ENCODE measurements around the gene DLD. TPM values are rescaled to one million over a fixed set of nuclear protein-coding genes. Genes with fewer than 3 reads are reported as not detected.

The DLD gene
- total RNA-seq, 1 donor from 2014 or later = 186 TPM

- TF ChIP-seq CTCF (IDR thresholded peaks at IDR 0.05) (no peak), EZH2phosphoT487 (IDR thresholded peaks at IDR 0.05) (no peak), EZH2 (IDR thresholded peaks at IDR 0.05) (no peak)
Observed at GRCh38 chr7:107860279-107860961, 30.6 kb upstream of the DLD start.

GRCh38 chr7:107860981-107861652 is 29.9 kb upstream of the DLD start:
- Mint-ChIP-seq H3K27ac (no peak overlapping the region), H3K9me3 (no peaks in the 10 kb centered on the region), H3K4me1 (peaks cover 5% of the 10 kb centered on the region), H3K4me3 (no peak overlapping the region), H3K27me3 (ENCODE audit: insufficient read depth, low read depth) (peaks cover 8% of the 10 kb centered on the region), H3K36me3 (no peaks in the 10 kb centered on the region)
- Histone ChIP-seq H3K27ac (no peak overlapping the region), H3K4me2 (no peak overlapping the region), H2AFZ (replicated peaks) (no peak overlapping the region), H3K36me3 (no peaks in the 10 kb centered on the region), H3K27me3 (no peaks in the 10 kb centered on the region), H3K9ac (no peak overlapping the region), H3K4me1 (no peaks in the 10 kb centered on the region), H3K9me3 (ENCODE audit: low read depth) (no peaks in the 10 kb centered on the region), H3F3A (ENCODE audit: low read depth) (no peaks in the 10 kb centered on the region), H3K4me3 (no peak overlapping the region), H4K20me1 (ENCODE audit: low read depth) (no peaks in the 10 kb centered on the region), H3K79me2 (ENCODE audit: low read depth) (no peaks in the 10 kb centered on the region)
- peak; percentile 6 for DNase-seq (ENCODE audit: low spot score)
- no peak for TF ChIP-seq EZH2phosphoT487 (IDR thresholded peaks at IDR 0.05)
- no peak for TF ChIP-seq EZH2 (IDR thresholded peaks at IDR 0.05)
- TF ChIP-seq CTCF (IDR thresholded peaks at IDR 0.05) = no peak

More at GRCh38 chr7:107860279-107860961, 30.6 kb upstream of the DLD start:
- H3K4me1 ChIP-seq = no peaks in the 10 kb centered on the region
- H3F3A ChIP-seq (ENCODE audit: low read depth) = no peaks in the 10 kb centered on the region
- no peak overlapping the region for H3K27ac ChIP-seq
- H2AFZ ChIP-seq (replicated peaks) = no peak overlapping the region
- Mint-ChIP-seq H3K36me3 (no peaks in the 10 kb centered on the region), H3K4me1 (peaks cover 5% of the 10 kb centered on the region), H3K27ac (no peak overlapping the region), H3K9me3 (no peaks in the 10 kb centered on the region), H3K27me3 (ENCODE audit: insufficient read depth, low read depth) (peaks cover 8% of the 10 kb centered on the region), H3K4me3 (no peak overlapping the region)
- no peak for DNase-seq (ENCODE audit: low spot score)
- H4K20me1 ChIP-seq (ENCODE audit: low read depth) = no peaks in the 10 kb centered on the region
- no peaks in the 10 kb centered on the region for H3K36me3 ChIP-seq
- no peak overlapping the region for H3K4me3 ChIP-seq
- no peaks in the 10 kb centered on the region for H3K9me3 ChIP-seq (ENCODE audit: low read depth)
- no peak overlapping the region for H3K9ac ChIP-seq
- no peaks in the 10 kb centered on the region for H3K27me3 ChIP-seq
- H3K79me2 ChIP-seq (ENCODE audit: low read depth) = no peaks in the 10 kb centered on the region
- no peak overlapping the region for H3K4me2 ChIP-seq

- Mint-ChIP-seq H3K4me1 (peaks cover 5% of the 10 kb centered on the region), H3K36me3 (no peaks in the 10 kb centered on the region), H3K27me3 (ENCODE audit: insufficient read depth, low read depth) (peaks cover 6% of the 10 kb centered on the region), H3K27ac (no peak overlapping the region), H3K9me3 (no peaks in the 10 kb centered on the region), H3K4me3 (no peak overlapping the region)
- Histone ChIP-seq H3K9ac (no peak overlapping the region), H3K27me3 (no peaks in the 10 kb centered on the region), H3K4me1 (no peaks in the 10 kb centered on the region), H3K27ac (no peak overlapping the region), H2AFZ (replicated peaks) (no peak overlapping the region), H4K20me1 (ENCODE audit: low read depth) (no peaks in the 10 kb centered on the region), H3K4me3 (no peak overlapping the region), H3K79me2 (ENCODE audit: low read depth) (no peaks in the 10 kb centered on the region), H3F3A (ENCODE audit: low read depth) (no peaks in the 10 kb centered on the region), H3K4me2 (no peak overlapping the region), H3K36me3 (no peaks in the 10 kb centered on the region), H3K9me3 (ENCODE audit: low read depth) (no peaks in the 10 kb centered on the region)
- TF ChIP-seq CTCF (IDR thresholded peaks at IDR 0.05) (no peak), EZH2 (IDR thresholded peaks at IDR 0.05) (no peak), EZH2phosphoT487 (IDR thresholded peaks at IDR 0.05) (no peak)
- DNase-seq (ENCODE audit: low spot score) = no peak
Observed at GRCh38 chr7:107865956-107866775, 24.8 kb upstream of the DLD start.
